GM23338 (cell line): Measurements from ENCODE around the gene NUDT9. TPM values are rescaled to one million over a fixed set of nuclear protein-coding genes. Genes with fewer than 3 reads are reported as not detected.

Experiments
- ATAC-seq: fragments of 200-7000 bp; cut with Tn5 transposase; 3 replicates; pipeline ENCODE4 v1.9.1; 2020
- DNase-seq: peaks from one replicate; pipeline ENCODE4 v3.0.0-alpha.2; 2015; ENCODE audit warnings: low spot score
- H2AFZ ChIP-seq: fragments of 200-600 bp; sonication (generic); 2 replicates; pipeline ENCODE4 v1.8.0; 2016; ENCODE audit warnings: antibody characterized with exemption, mild to moderate bottlenecking, moderate library complexity
- H3F3A ChIP-seq: fragments of 200-600 bp; sonication (generic); replicated peaks from 2 replicates; pipeline ENCODE4 v1.8.0; 2017; ENCODE audit warnings: antibody characterized with exemption, mixed run types, low read depth
- H3K27ac ChIP-seq: fragments of 200-600 bp; sonication (generic); 2 replicates; pipeline ENCODE4 v1.6.1; 2016; ENCODE audit warnings: low read depth
- H3K27me3 ChIP-seq: fragments of 200-600 bp; sonication (generic); 2 replicates; pipeline ENCODE4 v1.8.0; 2016; ENCODE audit warnings: mild to moderate bottlenecking, mixed run types, moderate library complexity; ENCODE audit not compliant: insufficient read depth
- H3K36me3 ChIP-seq: fragments of 200-600 bp; sonication (generic); 2 replicates; pipeline ENCODE4 v1.8.0; 2016; ENCODE audit warnings: mild to moderate bottlenecking; ENCODE audit not compliant: insufficient read depth
- H3K4me1 ChIP-seq: fragments of 200-600 bp; sonication (generic); 2 replicates; pipeline ENCODE4 v1.8.0; 2016; ENCODE audit warnings: mild to moderate bottlenecking, moderate library complexity; ENCODE audit not compliant: insufficient read depth
- H3K4me2 ChIP-seq: fragments of 200-600 bp; sonication (generic); 2 replicates; pipeline ENCODE4 v1.7.1; 2017; ENCODE audit warnings: mixed run types
- H3K4me3 ChIP-seq: fragments of 200-600 bp; sonication (generic); 2 replicates; pipeline ENCODE4 v1.6.1; 2016; ENCODE audit warnings: mixed run types
- H3K79me2 ChIP-seq: fragments of 200-600 bp; sonication (generic); replicated peaks from 2 replicates; pipeline ENCODE4 v1.8.0; 2017; ENCODE audit warnings: mild to moderate bottlenecking; ENCODE audit not compliant: insufficient read depth
- H3K9me2 ChIP-seq: fragments of 200-600 bp; sonication (generic); 2 replicates; pipeline ENCODE4 v1.8.0; 2017; ENCODE audit not compliant: insufficient read depth
- H4K20me1 ChIP-seq: fragments of 200-600 bp; sonication (generic); replicated peaks from 2 replicates; pipeline ENCODE4 v1.8.0; 2017; ENCODE audit warnings: mild to moderate bottlenecking; ENCODE audit not compliant: insufficient read depth
- H3K27ac Mint-ChIP-seq: 2 replicates; pipeline ENCODE4 v1.8.0; 2020; ENCODE audit warnings: inconsistent platforms, mild to moderate bottlenecking, moderate library complexity, mixed read lengths
- H3K27me3 Mint-ChIP-seq: 3 replicates; pipeline ENCODE4 v1.8.0; 2022; ENCODE audit warnings: low read depth, mild to moderate bottlenecking, moderate library complexity, mixed read lengths, inconsistent platforms; ENCODE audit not compliant: insufficient read depth, poor library complexity
- H3K36me3 Mint-ChIP-seq: 3 replicates; pipeline ENCODE4 v1.8.0; 2021; ENCODE audit warnings: low read depth, mild to moderate bottlenecking, inconsistent platforms, moderate library complexity, mixed read lengths
- H3K4me1 Mint-ChIP-seq: 3 replicates; pipeline ENCODE4 v1.8.0; 2020; ENCODE audit warnings: mild to moderate bottlenecking, inconsistent platforms, mixed read lengths
- H3K4me3 Mint-ChIP-seq: 3 replicates; pipeline ENCODE4 v1.8.0; 2021; ENCODE audit warnings: moderate library complexity, mild to moderate bottlenecking, inconsistent platforms, mixed read lengths
- H3K9me3 Mint-ChIP-seq: 3 replicates; pipeline ENCODE4 v1.8.0; 2020; ENCODE audit warnings: moderate library complexity, mild to moderate bottlenecking, inconsistent platforms, mixed read lengths
- CREB1 ChIP-seq: fragments of 250-450 bp; sonication (Bioruptor Pico); IDR thresholded peaks from 2 replicates; pipeline ENCODE4 v1.5.0; 2020; ENCODE audit warnings: low read depth, mild to moderate bottlenecking, moderate library complexity
- JUNB ChIP-seq: IDR thresholded peaks from one replicate; pipeline ENCODE4 v1.6.1; 2016; ENCODE audit warnings: antibody characterized with exemption; ENCODE audit not compliant: unreplicated experiment
- NANOG ChIP-seq: IDR thresholded peaks from 2 replicates; pipeline ENCODE4 v1.6.1; 2016; ENCODE audit warnings: antibody characterized with exemption, borderline replicate concordance
- POLR2AphosphoS5 ChIP-seq: IDR thresholded peaks from 2 replicates; pipeline ENCODE4 v1.6.1; 2016; ENCODE audit warnings: antibody characterized with exemption, low read depth
- REST ChIP-seq: IDR thresholded peaks from one replicate; pipeline ENCODE4 v1.6.1; 2018; ENCODE audit warnings: antibody characterized with exemption; ENCODE audit not compliant: unreplicated experiment
- STAT1 ChIP-seq: IDR thresholded peaks from one replicate; pipeline ENCODE4 v1.6.1; 2016; ENCODE audit warnings: antibody characterized with exemption; ENCODE audit not compliant: unreplicated experiment
- ZNF114 ChIP-seq: fragments of 250-450 bp; sonication (Bioruptor Pico); IDR thresholded peaks from 2 replicates; pipeline ENCODE4 v1.5.0; 2020; ENCODE audit warnings: mild to moderate bottlenecking, moderate library complexity
- ZNF331 ChIP-seq: fragments of 250-450 bp; sonication (Bioruptor Pico); IDR thresholded peaks from 2 replicates; pipeline ENCODE4 v1.5.0; 2020; ENCODE audit warnings: low read depth, mild to moderate bottlenecking, moderate library complexity
- polyA plus RNA-seq: library from polyadenylated mRNA; unstranded; fragments of >200 nt; fragmentation: Nextera tagmentation; extraction: Ambion mirVana; gene quantifications from 2 replicates; pipeline ENCODE4 v1.2.1, GENCODE V29; 2016
- total RNA-seq: library from RNA; depleted of rRNA; stranded (reverse); fragments of >200 nt; shearing (Covaris generic); gene quantifications from 2 replicates; pipeline ENCODE4 v1.2.3, GENCODE V29; 2014
- TF ChIP-seq, protein P1 (sequence below): IDR thresholded peaks from 2 replicates; pipeline ENCODE4 v1.6.1; 2016; ENCODE audit warnings: antibody characterized with exemption
- TF ChIP-seq, protein P2 (sequence below): fragments of 250-450 bp; sonication (Bioruptor Pico); IDR thresholded peaks from 2 replicates; pipeline ENCODE4 v1.5.0; 2020; ENCODE audit warnings: mild to moderate bottlenecking, moderate library complexity

NUDT9 gene
- total and polyA plus RNA-seq, 2 experiments from 2014 or later, result 22.9 to 43.4 TPM

- TF ChIP-seq REST (no peak), NANOG (no peak)
- TF ChIP-seq, protein P1, sequence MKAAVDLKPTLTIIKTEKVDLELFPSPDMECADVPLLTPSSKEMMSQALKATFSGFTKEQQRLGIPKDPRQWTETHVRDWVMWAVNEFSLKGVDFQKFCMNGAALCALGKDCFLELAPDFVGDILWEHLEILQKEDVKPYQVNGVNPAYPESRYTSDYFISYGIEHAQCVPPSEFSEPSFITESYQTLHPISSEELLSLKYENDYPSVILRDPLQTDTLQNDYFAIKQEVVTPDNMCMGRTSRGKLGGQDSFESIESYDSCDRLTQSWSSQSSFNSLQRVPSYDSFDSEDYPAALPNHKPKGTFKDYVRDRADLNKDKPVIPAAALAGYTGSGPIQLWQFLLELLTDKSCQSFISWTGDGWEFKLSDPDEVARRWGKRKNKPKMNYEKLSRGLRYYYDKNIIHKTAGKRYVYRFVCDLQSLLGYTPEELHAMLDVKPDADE, result no peak
Measured at GRCh38 chr4:87458913-87459312, 36.5 kb downstream of the NUDT9 start (continued).

GRCh38 chr4:87461281-87461700, 38.9 kb downstream of the NUDT9 start:
- H3K4me2 ChIP-seq, result peak overlapping the region; percentile 16; the same call in 1 of the 2 replicates
- no peak for ATAC-seq
- 0 out of 2 replicates have a peak, but pooled peaks cover 6% of the 10 kb centered on the region for H3K36me3 ChIP-seq
- TF ChIP-seq POLR2AphosphoS5, result no peak
- TF ChIP-seq ZNF331 (CRISPR knock-in tag), result no peak
- no peak for TF ChIP-seq ZNF114 (CRISPR knock-in tag)
- TF ChIP-seq NANOG, result no peak
- TF ChIP-seq CREB1 (CRISPR knock-in tag), result no peak
- no peak for TF ChIP-seq REST
- no peak for TF ChIP-seq STAT1
- TF ChIP-seq, protein P2, sequence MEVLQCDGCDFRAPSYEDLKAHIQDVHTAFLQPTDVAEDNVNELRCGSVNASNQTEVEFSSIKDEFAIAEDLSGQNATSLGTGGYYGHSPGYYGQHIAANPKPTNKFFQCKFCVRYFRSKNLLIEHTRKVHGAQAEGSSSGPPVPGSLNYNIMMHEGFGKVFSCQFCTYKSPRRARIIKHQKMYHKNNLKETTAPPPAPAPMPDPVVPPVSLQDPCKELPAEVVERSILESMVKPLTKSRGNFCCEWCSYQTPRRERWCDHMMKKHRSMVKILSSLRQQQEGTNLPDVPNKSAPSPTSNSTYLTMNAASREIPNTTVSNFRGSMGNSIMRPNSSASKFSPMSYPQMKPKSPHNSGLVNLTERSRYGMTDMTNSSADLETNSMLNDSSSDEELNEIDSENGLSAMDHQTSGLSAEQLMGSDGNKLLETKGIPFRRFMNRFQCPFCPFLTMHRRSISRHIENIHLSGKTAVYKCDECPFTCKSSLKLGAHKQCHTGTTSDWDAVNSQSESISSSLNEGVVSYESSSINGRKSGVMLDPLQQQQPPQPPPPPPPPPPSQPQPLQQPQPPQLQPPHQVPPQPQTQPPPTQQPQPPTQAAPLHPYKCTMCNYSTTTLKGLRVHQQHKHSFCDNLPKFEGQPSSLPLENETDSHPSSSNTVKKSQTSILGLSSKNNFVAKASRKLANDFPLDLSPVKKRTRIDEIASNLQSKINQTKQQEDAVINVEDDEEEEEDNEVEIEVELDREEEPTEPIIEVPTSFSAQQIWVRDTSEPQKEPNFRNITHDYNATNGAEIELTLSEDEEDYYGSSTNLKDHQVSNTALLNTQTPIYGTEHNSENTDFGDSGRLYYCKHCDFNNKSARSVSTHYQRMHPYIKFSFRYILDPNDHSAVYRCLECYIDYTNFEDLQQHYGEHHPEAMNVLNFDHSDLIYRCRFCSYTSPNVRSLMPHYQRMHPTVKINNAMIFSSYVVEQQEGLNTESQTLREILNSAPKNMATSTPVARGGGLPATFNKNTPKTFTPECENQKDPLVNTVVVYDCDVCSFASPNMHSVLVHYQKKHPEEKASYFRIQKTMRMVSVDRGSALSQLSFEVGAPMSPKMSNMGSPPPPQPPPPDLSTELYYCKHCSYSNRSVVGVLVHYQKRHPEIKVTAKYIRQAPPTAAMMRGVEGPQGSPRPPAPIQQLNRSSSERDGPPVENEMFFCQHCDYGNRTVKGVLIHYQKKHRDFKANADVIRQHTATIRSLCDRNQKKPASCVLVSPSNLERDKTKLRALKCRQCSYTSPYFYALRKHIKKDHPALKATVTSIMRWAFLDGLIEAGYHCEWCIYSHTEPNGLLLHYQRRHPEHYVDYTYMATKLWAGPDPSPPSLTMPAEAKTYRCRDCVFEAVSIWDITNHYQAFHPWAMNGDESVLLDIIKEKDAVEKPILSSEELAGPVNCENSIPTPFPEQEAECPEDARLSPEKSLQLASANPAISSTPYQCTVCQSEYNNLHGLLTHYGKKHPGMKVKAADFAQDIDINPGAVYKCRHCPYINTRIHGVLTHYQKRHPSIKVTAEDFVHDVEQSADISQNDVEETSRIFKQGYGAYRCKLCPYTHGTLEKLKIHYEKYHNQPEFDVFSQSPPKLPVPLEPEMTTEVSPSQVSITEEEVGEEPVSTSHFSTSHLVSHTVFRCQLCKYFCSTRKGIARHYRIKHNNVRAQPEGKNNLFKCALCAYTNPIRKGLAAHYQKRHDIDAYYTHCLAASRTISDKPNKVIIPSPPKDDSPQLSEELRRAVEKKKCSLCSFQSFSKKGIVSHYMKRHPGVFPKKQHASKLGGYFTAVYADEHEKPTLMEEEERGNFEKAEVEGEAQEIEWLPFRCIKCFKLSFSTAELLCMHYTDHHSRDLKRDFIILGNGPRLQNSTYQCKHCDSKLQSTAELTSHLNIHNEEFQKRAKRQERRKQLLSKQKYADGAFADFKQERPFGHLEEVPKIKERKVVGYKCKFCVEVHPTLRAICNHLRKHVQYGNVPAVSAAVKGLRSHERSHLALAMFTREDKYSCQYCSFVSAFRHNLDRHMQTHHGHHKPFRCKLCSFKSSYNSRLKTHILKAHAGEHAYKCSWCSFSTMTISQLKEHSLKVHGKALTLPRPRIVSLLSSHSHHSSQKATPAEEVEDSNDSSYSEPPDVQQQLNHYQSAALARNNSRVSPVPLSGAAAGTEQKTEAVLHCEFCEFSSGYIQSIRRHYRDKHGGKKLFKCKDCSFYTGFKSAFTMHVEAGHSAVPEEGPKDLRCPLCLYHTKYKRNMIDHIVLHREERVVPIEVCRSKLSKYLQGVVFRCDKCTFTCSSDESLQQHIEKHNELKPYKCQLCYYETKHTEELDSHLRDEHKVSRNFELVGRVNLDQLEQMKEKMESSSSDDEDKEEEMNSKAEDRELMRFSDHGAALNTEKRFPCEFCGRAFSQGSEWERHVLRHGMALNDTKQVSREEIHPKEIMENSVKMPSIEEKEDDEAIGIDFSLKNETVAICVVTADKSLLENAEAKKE (CRISPR knock-in tag), result no peak
- no peak for TF ChIP-seq JUNB

More at GRCh38 chr4:87461281-87461700, 38.9 kb downstream of the NUDT9 start:
- Histone ChIP-seq H3K4me1 (peaks cover 13% of the 10 kb centered on the region), H4K20me1 (no peaks in the 10 kb centered on the region), H3K27me3 (no peaks in the 10 kb centered on the region), H3F3A (no peaks in the 10 kb centered on the region), H3K27ac (no peak overlapping the region), H3K4me3 (no peak overlapping the region), H2AFZ (no peak overlapping the region), H3K9me2 (no peaks in the 10 kb centered on the region), H3K79me2 (no peaks in the 10 kb centered on the region)
- DNase-seq, result no peak
- H3K27me3 Mint-ChIP-seq, result no peaks in the 10 kb centered on the region
- H3K4me1 Mint-ChIP-seq, result peaks cover 9% of the 10 kb centered on the region; the same call in 2 of the 3 replicates
- H3K36me3 Mint-ChIP-seq, result peaks cover 21% of the 10 kb centered on the region
- H3K27ac Mint-ChIP-seq, result no peak overlapping the region
- H3K4me3 Mint-ChIP-seq, result no peak overlapping the region
- no peaks in the 10 kb centered on the region for H3K9me3 Mint-ChIP-seq
